Islet precursor cell (in vitro differentiated cells): ENCODE measurements around the gene PTK7.
A peak's percentile ranks its signal among the peaks of the same experiment; 100 is the strongest.

Source experiments
- DNase-seq: peaks from one replicate; pipeline ENCODE4 v3.0.0-alpha.2; 2018

PTK7 gene

GRCh38 chr6:43088654-43089056, 12.5 kb downstream of the PTK7 start:
- peak; percentile 65 for DNase-seq

DNA sequence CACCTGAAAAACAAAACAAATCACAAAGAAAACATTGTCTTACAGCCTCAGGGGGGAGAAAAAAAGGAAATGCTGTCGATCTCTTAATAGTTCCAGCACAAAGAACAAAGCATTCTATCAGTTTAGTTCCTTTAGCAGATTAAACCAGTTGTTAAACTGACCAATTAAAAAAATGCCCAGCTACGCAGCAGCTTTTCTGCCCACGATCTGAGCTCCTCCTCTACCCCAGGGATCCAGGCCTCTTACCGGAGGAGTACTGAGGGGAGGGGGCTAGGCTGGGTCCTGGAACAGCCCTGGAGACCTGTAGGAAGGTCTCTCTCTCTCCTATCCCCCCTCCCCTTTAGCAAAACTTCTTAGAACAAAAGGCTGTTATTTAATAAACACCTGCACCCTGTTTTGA, 13.4 kb downstream of the PTK7 start:
- DNase-seq: no peak

- peak; percentile 80 for DNase-seq
These were observed 13.9 kb downstream of the PTK7 start for GRCh38 chr6:43089874-43090558.

GRCh38 chr6:43090559-43090956, 14.4 kb downstream of the PTK7 start:
- DNase-seq: peak; percentile 64

- no peak for DNase-seq
These were observed 14.9 kb downstream of the PTK7 start for GRCh38 chr6:43091020-43091419.

- no peak for DNase-seq
These were observed 15.4 kb downstream of the PTK7 start for GRCh38 chr6:43091436-43091991.

DNA sequence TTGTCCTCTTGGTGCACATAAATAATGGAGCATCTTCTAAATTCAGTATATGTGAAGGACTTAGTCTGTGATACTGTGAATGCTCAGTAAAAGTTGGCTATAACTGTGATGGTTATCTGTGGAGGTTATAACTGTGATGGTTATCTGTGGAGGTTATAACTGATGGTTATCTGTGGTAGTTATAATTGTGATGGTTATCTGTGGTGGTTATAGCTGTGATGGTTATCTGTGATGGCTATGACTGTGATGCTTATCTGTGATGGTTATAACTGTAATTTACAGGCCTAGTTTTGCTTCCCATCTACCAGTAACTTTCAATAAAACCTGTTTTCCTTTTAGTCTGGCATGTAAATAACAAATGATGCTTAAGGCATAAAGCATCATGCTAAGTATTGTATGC, 16.5 kb downstream of the PTK7 start:
- DNase-seq: no peak

GRCh38 chr6:43093436-43094289, 17.5 kb downstream of the PTK7 start:
- DNase-seq: peak; percentile 59

- DNase-seq: no peak
These were observed 19.8 kb downstream of the PTK7 start for GRCh38 chr6:43095939-43096338.

GRCh38 chr6:43096451-43097097, 20.5 kb downstream of the PTK7 start:
- peak; percentile 97 for DNase-seq

DNA sequence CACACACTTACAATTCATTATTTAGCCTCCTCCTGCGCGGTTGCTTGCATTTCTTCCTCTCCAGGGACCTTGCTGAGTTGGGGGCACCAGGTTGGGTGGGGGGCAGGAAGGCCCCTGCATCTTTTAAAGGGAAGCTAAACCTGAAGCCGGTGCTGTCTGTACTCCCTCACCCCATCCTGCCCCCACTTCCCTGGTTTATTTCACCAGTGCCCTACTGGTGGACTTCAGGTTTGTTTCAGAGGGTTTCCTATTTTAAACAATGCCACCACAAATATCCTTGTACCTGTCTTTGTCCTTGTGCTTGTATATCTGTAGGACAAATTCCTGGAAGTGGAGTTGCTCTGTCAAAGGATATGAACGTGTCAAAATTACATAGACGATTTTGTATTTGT, 21.0 kb downstream of the PTK7 start:
- no peak for DNase-seq

DNA sequence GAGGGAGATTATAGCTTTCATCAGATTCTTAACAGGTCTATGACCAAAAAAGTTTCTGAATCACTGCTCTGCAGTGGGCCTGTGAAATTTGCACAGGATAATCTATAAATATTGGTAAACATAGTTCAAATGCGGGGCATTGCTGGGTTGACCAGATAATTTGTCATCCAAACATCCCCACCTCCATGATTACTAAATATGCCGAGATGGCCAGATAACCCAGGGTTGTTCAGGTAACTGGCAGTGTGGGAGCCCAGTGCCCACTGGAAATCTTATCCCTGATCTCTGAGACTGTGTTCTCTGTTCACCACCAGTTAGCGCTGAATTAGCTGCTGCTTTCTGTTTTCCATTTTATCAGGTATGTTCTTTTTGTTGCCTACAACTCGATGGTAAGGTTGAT, 21.4 kb downstream of the PTK7 start:
- DNase-seq: no peak

- DNase-seq: no peak
These were observed 25.4 kb downstream of the PTK7 start for GRCh38 chr6:43101497-43101896.

DNA sequence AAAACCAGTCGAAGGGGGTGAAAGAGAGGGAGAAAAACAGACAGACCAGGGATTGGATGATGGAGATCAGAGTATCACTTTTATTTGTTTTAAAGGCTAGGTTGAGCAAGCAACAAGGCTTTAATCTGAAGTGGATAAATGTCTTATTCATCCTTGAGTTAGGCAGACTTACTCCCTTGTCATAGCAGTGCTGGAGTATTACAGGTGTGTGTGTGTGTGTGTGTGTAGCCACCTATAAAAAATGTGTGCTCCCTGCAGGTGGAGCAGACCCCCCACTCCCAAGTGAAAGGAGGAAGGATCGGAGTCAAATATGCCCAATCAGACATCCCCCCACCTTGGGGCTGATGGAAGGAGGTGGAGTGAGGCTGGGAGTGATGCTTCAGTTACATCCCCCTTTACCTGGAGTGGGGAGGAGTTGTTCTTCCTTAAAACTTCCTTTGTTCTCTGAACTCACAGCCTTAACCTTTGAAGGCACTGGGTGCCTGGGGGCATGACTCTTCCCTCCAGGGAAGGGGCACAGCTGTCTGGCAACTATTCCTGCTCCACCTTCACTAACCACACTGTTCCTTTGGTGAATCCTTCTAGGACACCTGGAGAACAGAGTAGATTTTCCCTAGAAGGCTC, 27.3 kb downstream of the PTK7 start:
- DNase-seq: peak; percentile 92

DNA sequence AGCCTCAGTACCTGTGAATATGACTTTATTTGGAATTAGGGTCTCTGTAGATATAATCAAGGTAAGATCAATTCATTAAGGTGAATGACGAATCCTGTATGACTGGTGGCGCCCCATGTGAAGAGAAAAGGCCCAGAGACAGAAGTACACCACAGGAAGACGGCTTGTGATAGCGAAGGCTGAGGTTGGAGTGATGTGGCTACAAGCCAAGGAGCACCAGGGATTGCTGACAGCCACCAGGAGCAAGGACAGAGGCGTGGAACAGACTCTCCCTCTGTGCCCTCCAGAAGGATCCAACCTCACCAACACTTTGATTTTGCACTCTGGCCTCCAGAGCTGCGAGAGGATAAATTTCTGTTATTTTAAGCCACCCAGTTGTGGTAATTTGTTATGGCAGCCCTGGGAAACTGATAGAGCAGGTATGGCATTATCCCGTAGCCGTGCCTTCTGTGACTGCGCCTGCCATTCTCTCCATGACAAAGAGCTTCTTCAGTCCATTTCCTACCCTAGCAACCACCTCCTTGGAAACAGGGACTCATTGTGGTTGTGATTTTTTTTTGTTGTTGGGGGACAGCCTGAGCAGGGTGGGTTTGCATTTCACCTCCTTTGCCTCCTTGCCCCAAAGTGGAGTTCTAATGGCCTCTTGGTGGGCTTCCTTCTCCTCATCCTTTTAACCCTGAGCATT, 29.6 kb downstream of the PTK7 start:
- DNase-seq: no peak

- no peak for DNase-seq
These were observed 31.4 kb downstream of the PTK7 start for GRCh38 chr6:43107344-43108062.

- peak; percentile 94 for DNase-seq
These were observed 37.5 kb downstream of the PTK7 start for GRCh38 chr6:43113431-43114260.

- peak; percentile 91 for DNase-seq
These were observed 39.3 kb downstream of the PTK7 start for GRCh38 chr6:43115365-43115764.

DNA sequence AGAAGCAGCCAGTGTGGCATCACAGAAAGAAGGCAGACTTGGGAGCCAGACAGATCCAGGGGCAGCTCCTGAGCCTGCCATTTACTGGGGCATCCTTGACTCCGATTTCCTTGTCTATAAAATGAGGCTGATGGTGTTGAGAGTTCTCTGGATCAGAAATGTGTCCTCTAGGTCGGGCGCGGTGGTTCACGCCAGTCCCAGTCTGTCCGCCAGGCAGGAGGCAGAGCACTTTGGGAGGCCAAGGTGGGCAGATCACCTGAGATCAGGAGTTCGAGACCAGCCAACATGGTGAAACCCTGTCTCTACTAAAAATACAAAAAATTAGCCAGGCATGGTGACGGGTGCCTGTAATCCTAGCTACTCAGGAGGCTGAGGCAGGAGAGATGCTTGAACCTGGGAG, 41.4 kb downstream of the PTK7 start:
- peak; percentile 21 for DNase-seq

DNA sequence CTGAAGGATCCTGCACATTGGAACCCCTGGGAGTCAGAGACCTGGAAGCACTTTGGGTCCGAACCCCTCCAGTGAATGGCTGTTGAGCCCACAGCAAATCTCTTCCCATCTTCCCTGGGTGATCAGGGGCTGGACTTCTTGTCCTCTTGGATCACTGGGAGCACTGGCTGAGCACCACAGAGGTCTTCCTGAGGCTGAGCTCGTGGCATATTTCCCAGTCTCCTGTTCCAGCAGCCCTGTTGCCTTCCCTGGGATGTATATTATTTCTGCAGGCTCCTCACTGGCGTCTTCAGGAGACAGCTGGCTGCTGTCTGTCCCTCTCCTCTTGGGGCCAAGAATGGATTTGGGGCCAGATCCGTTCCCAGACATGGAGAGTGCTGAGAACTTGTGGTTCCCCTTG, 43.4 kb downstream of the PTK7 start:
- DNase-seq: peak; percentile 50
